H1 (cell line): Measurements from ENCODE around the gene CPTP. TPM values are rescaled to one million over a fixed set of nuclear protein-coding genes. Genes with fewer than 3 reads are reported as not detected.

Source experiments
- ATF3 ChIP-seq: IDR thresholded peaks from 2 replicates; pipeline ENCODE4 v1.6.1; 2011; ENCODE audit warnings: low read depth, mild to moderate bottlenecking, low read length; ENCODE audit not compliant: insufficient read depth
- BACH1 ChIP-seq: IDR thresholded peaks from 2 replicates; pipeline ENCODE4 v1.6.1; 2012; ENCODE audit warnings: low read length, improper control_type of control experiment
- CREB1 ChIP-seq: IDR thresholded peaks from 2 replicates; pipeline ENCODE4 v1.6.1; 2012; ENCODE audit warnings: inconsistent platforms
- GTF2F1 ChIP-seq: IDR thresholded peaks from 2 replicates; pipeline ENCODE4 v1.6.1; 2012; ENCODE audit warnings: low read depth, low read length, improper control_type of control experiment, borderline replicate concordance
- MAX ChIP-seq: IDR thresholded peaks from 2 replicates; pipeline ENCODE4 v1.6.1; 2012; ENCODE audit warnings: inconsistent platforms
- POLR2AphosphoS5 ChIP-seq: IDR thresholded peaks from 2 replicates; pipeline ENCODE4 v1.6.1; 2011; ENCODE audit warnings: low read depth, low read length
- RFX5 ChIP-seq: IDR thresholded peaks from 2 replicates; pipeline ENCODE4 v1.6.1; 2011; ENCODE audit warnings: low read depth, low read length, improper control_type of control experiment, borderline replicate concordance
- SIX5 ChIP-seq: IDR thresholded peaks from 2 replicates; pipeline ENCODE4 v1.6.1; 2011; ENCODE audit warnings: mild to moderate bottlenecking, low read depth, low read length
- polyA plus RNA-seq, 7 experiments: library from polyadenylated mRNA; depleted of rRNA in 3 of 7; stranded (reverse) in 5 of 7; unstranded in 2 of 7; fragments of >200 nt in 5 of 7; fragments of 200-250 nt in 2 of 7; gene quantifications; 1 replicate in 5 of 7; 2 replicates in 1 of 7; 4 replicates in 1 of 7; pipeline versions ENCODE4 v1.2.1 to v1.2.3, GENCODE V29; 2011 to 2013; ENCODE audit warnings: missing spikeins in 2 of 7, mixed read lengths in 2 of 7
- total RNA-seq: library from RNA; stranded (reverse); fragmentation: NEBNext Ultra II Directional; extraction: Animal tissue kit (Norgen Biotek cat#: 25700); gene quantifications from 2 replicates; pipeline ENCODE4 v1.2.1, GENCODE V29; 2021

The CPTP gene
- total and polyA plus RNA-seq, 2 of the 8 experiments (the other 6 are each of a cell fraction or from before 2014, with no cell fraction given), result 8.1 to 10.6 TPM

- TF ChIP-seq RFX5 (no peak), POLR2AphosphoS5 (no peak), ATF3 (no peak), MAX (no peak), BACH1 (no peak), GTF2F1 (no peak), CREB1 (no peak), SIX5 (no peak)
- TF ChIP-seq, all 59 proteins: peak for 0
Observed at GRCh38 chr1:1310476-1311053, 14.0 kb upstream of the CPTP start (continued).
